DOHH2 (cell line): ENCODE data around the gene CRAT.

Source experiments
- EZH2phosphoT487 ChIP-seq: fragments of 200-600 bp; sonication (generic); IDR thresholded peaks from 2 replicates; pipeline ENCODE4 v1.6.1; 2017; ENCODE audit warnings: borderline replicate concordance, mild to moderate bottlenecking, antibody characterized with exemption, low read length, moderate library complexity, mixed read lengths
- TF ChIP-seq, protein P1 (sequence below): fragments of 200-600 bp; sonication (generic); IDR thresholded peaks from one replicate; pipeline ENCODE4 v1.5.1; 2014; ENCODE audit warnings: antibody characterized with exemption, mild to moderate bottlenecking, low read depth, low read length; ENCODE audit not compliant: poor library complexity, severe bottlenecking

- TF ChIP-seq, protein P1, sequence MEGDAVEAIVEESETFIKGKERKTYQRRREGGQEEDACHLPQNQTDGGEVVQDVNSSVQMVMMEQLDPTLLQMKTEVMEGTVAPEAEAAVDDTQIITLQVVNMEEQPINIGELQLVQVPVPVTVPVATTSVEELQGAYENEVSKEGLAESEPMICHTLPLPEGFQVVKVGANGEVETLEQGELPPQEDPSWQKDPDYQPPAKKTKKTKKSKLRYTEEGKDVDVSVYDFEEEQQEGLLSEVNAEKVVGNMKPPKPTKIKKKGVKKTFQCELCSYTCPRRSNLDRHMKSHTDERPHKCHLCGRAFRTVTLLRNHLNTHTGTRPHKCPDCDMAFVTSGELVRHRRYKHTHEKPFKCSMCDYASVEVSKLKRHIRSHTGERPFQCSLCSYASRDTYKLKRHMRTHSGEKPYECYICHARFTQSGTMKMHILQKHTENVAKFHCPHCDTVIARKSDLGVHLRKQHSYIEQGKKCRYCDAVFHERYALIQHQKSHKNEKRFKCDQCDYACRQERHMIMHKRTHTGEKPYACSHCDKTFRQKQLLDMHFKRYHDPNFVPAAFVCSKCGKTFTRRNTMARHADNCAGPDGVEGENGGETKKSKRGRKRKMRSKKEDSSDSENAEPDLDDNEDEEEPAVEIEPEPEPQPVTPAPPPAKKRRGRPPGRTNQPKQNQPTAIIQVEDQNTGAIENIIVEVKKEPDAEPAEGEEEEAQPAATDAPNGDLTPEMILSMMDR = no peak
- no peak for TF ChIP-seq EZH2phosphoT487
Measured at GRCh38 chr9:129111528-129112151, 1.0 kb upstream of the CRAT start.
